Large intestine (tissue), 3 donors: Measurements from ENCODE around the gene UGT2B28. TPM values are rescaled to one million over a fixed set of nuclear protein-coding genes. Genes with fewer than 3 reads are reported as not detected.
A peak's percentile ranks its signal among the peaks of the same experiment; 100 is the strongest.
"Not testable (repeated sequence)": the region's sequence is repeated elsewhere in the genome, so short reads cannot be mapped to it uniquely, and the experiment has no call there.

Experiments
- DNase-seq, 2 donors: peaks; one replicate each; pipeline versions ENCODE4 v3.0.0 to v3.0.0-alpha.2; 2013
- H3K27ac ChIP-seq: one replicate; pipeline ENCODE4 v1.5.1; 2013; ENCODE audit warnings: low read length
- H3K27me3 ChIP-seq: 2 replicates; pipeline ENCODE4 v1.6.1; 2013; ENCODE audit warnings: low read length; ENCODE audit not compliant: control insufficient read depth, insufficient read depth
- H3K36me3 ChIP-seq: 2 replicates; pipeline ENCODE4 v1.6.1; 2013; ENCODE audit warnings: low read length; ENCODE audit not compliant: control insufficient read depth, insufficient read depth
- H3K4me1 ChIP-seq: one replicate; pipeline ENCODE4 v1.6.1; 2013; ENCODE audit warnings: low read length; ENCODE audit not compliant: control insufficient read depth, insufficient read depth
- H3K4me3 ChIP-seq: one replicate; pipeline ENCODE4 v1.5.1; 2013; ENCODE audit warnings: low read length
- H3K9me3 ChIP-seq: one replicate; pipeline ENCODE4 v1.6.1; 2013; ENCODE audit warnings: mild to moderate bottlenecking, low read depth, low read length, moderate library complexity; ENCODE audit not compliant: control insufficient read depth
- WGBS: methylation state at CpG from one replicate; pipeline ENCODE4 v1.1.5; 2013; ENCODE audit warnings: low lambda C conversion rate; ENCODE audit not compliant: insufficient coverage; 5-methylcytosine and 5-hydroxymethylcytosine counted together
- polyA plus RNA-seq: library from polyadenylated mRNA; unstranded; fragments of 120-200 nt; gene quantifications from one replicate; pipeline ENCODE4 v1.2.1, GENCODE V29; 2013

Gene UGT2B28
- polyA plus RNA-seq, 1 donor, result not detected

- H3K4me1 ChIP-seq, H3K36me3 ChIP-seq, H3K9me3 ChIP-seq, DNase-seq, H3K27ac ChIP-seq, H3K27me3 ChIP-seq, H3K4me3 ChIP-seq: not testable (repeated sequence)
- WGBS, result no CpG with 5 or more reads among the region's 2 CpGs
These were observed 62.8 kb downstream of the UGT2B28 start for GRCh38 chr4:69343114-69343513.

DNA sequence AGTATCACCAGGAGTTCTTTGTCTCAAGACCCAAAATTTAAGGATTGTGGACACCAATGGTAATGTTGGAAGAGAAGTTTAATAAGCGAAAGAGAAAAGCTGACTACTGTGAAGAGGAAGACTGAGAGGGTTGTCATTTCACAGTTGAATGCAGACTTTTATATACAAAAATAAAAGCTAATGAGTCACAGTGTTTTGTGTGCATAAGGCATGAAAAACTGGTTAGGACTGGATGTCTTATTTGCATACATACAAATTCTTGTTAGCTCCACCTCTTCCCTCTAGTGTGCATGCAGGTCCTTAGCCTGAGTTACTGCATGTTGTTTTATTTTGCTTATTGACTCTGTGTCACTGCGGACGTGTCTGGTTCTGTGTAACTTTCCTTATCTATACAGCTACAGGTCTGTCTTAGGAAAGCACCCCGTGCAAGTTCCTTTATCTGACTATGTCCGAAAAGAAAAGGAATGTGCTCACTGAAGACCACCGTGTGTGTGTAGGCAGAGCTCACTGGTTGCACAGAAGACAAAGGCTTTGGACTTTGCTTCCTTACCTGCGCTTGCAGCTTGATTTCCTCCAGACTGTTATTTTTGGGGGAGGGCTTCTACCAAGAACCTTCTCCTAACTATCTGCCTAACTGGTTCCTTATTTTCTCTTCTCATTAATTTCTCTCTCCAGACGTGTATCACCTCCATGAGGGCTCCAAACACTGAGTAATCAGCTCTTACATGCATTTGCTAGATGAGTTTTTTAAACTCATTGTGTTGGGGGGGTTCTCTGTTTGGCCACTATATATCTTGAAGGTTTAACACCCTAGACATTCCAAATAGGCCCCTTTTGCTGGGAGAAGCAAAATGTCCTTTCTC, 63.5 kb downstream of the UGT2B28 start:
- not testable (repeated sequence) for H3K4me1 ChIP-seq, H3K4me3 ChIP-seq, DNase-seq, H3K27me3 ChIP-seq, H3K9me3 ChIP-seq, H3K36me3 ChIP-seq
- 50% methylated on average over 2 of the region's 8 CpGs for WGBS
- peak overlapping the region; percentile 23 for H3K27ac ChIP-seq

Other genes starting within 250 kb of the UGT2B28 start
- 34.4 TPM for gene UGT2B7, start 184.0 kb upstream of the UGT2B28 start, polyA plus RNA-seq
- gene UGT2B11, start 65.7 kb upstream of the UGT2B28 start, polyA plus RNA-seq, result 0.15 TPM
- gene UGT2B4, start 215.4 kb downstream of the UGT2B28 start, polyA plus RNA-seq, result 0.57 TPM